Transverse colon (tissue), 3 donors: ENCODE data around the gene RSPO4.

ENCODE experiments used
- CTCF ChIP-seq, 5 experiments: fragments of 200-600 bp in 3 of 5; fragments of 450-650 bp in 2 of 5; sonication (generic) in 3 of 5; IDR thresholded peaks; 1 replicate in 2 of 5; 2 replicates in 3 of 5; pipeline ENCODE4 v1.5.1; 2016 to 2017; ENCODE audit warnings: antibody characterized with exemption in 5 of 5, inconsistent platforms in 3 of 5, mild to moderate bottlenecking in 2 of 5, moderate library complexity in 1 of 5
- EP300 ChIP-seq: sonication (generic); formaldehyde crosslinking; IDR thresholded peaks from one replicate; pipeline ENCODE4 v1.6.1; 2017; ENCODE audit warnings: antibody characterized with exemption, low read depth
- POLR2A ChIP-seq: fragments of 450-650 bp; IDR thresholded peaks from one replicate; pipeline ENCODE4 v1.6.1; 2016; ENCODE audit warnings: antibody characterized with exemption, mild to moderate bottlenecking, moderate library complexity

- no peak for TF ChIP-seq POLR2A
- TF ChIP-seq CTCF (IDR thresholded peaks at IDR 0.05), result no peak
- no peak for TF ChIP-seq EP300
Measured at GRCh38 chr20:1012359-1013168, 10.5 kb upstream of the RSPO4 start.
